Right ventricle myocardium inferior (tissue), 1 donor: Measurements from ENCODE around the gene PRPF31. TPM values are rescaled to one million over a fixed set of nuclear protein-coding genes. Genes with fewer than 3 reads are reported as not detected.
"Not testable (repeated sequence)": the region's sequence is repeated elsewhere in the genome, so short reads cannot be mapped to it uniquely, and the experiment has no call there.

ENCODE experiments used
- ATAC-seq: fragments of 200-7000 bp; cut with Tn5 transposase; one replicate; pipeline ENCODE4 v1.9.1; 2020; ENCODE audit warnings: mild to moderate bottlenecking, moderate library complexity
- DNase-seq: peaks from one replicate; pipeline ENCODE4 v3.0.0; 2021; ENCODE audit errors: missing footprints
- intact Hi-C: fragments of 100-400 bp; cut with DNase I; formaldehyde crosslinking; loops from one replicate; pipeline ENCODE4 v1.11.0; 2022
- long read RNA-seq: library from polyadenylated mRNA; unstranded; transcript quantifications from one replicate; pipeline ENCODE4 v2.0.0, GENCODE V29; 2021
- total RNA-seq: library from RNA; stranded (reverse); fragmentation: NEBNext Ultra II Directional; extraction: Animal tissue kit (Norgen Biotek cat#: 25700); gene quantifications from one replicate; pipeline ENCODE4 v1.2.1, GENCODE V29; 2021
- donor health status: DM: no; HTN: yes; CAD: no; lungs with severe emphysema.

Gene PRPF31
- total RNA-seq, result 39.5 TPM
- long read RNA-seq, transcript PRPF31-201 (14 exons, 2,126 nt), result major isoform, 22 of 30 reads
- long read RNA-seq, partial matches to known transcripts, result 1 of 30 reads
- long read RNA-seq, other reads (novel, unspliced or antisense), result 7 of 30 reads

- DNase-seq (peak; percentile 98), ATAC-seq (peak; percentile 96)
- intact Hi-C loops, result loop anchor here (1.0 to 5.0 kb wide), 3 partner anchors 13 to 77 kb away; partner anchors contain the start of genes CNOT3, NDUFA3 and TSEN34
Measured at GRCh38 chr19:54115109-54116063, at the start of gene PRPF31, which contains the start of gene TFPT. PRPF31 (plus strand) TSS chr19:54115754; CDS start chr19:54118279, 2,525 bp downstream. TFPT (minus strand) TSS chr19:54115657; CDS start chr19:54115269, 388 bp downstream.

GRCh38 chr19:54069470-54069869, 46.1 kb upstream of the PRPF31 start:
- ATAC-seq (no peak), DNase-seq (no peak)
- intact Hi-C loops, result no loop called here

GRCh38 chr19:54073829-54074228, 41.7 kb upstream of the PRPF31 start:
- intact Hi-C loops, result no loop called here
- DNase-seq (no peak), ATAC-seq (no peak)

GRCh38 chr19:54074851-54075250, 40.7 kb upstream of the PRPF31 start:
- intact Hi-C loops, result no loop called here
- no peak for DNase-seq
- ATAC-seq, result no peak

GRCh38 chr19:54077334-54077733, 38.2 kb upstream of the PRPF31 start:
- ATAC-seq (no peak), DNase-seq (no peak)
- intact Hi-C loops, result no loop called here

- ATAC-seq (no peak), DNase-seq (no peak)
- intact Hi-C loops, result no loop called here
Measured at GRCh38 chr19:54081032-54081431, 34.5 kb upstream of the PRPF31 start, which contains the start of gene TARM1. TARM1 (minus strand) TSS chr19:54081365; CDS start chr19:54081340, 25 bp downstream.

GRCh38 chr19:54084410-54084809, 31.1 kb upstream of the PRPF31 start:
- intact Hi-C loops, result no loop called here
- ATAC-seq (no peak), DNase-seq (no peak)

- ATAC-seq, result no peak
- intact Hi-C loops, result no loop called here
- no peak for DNase-seq
Measured at GRCh38 chr19:54094426-54095000, 21.0 kb upstream of the PRPF31 start.

- DNase-seq, result no peak
- intact Hi-C loops, result no loop called here
- ATAC-seq, result no peak
Measured at GRCh38 chr19:54095136-54095858, 20.3 kb upstream of the PRPF31 start.

- intact Hi-C loops, result not testable (repeated sequence)
Measured at GRCh38 chr19:54095859-54096616, 19.5 kb upstream of the PRPF31 start.

GRCh38 chr19:54096617-54097106, 18.9 kb upstream of the PRPF31 start:
- intact Hi-C loops, result no loop called here
- ATAC-seq, result peak; percentile 56

More at GRCh38 chr19:54095859-54096616, 19.5 kb upstream of the PRPF31 start:
- ATAC-seq, result peak; percentile 83
- DNase-seq, result peak; percentile 88

GRCh38 chr19:54099190-54099902, 16.2 kb upstream of the PRPF31 start:
- no peak for DNase-seq
- intact Hi-C loops, result no loop called here
- no peak for ATAC-seq

More at GRCh38 chr19:54096617-54097106, 18.9 kb upstream of the PRPF31 start:
- DNase-seq, result no peak

- ATAC-seq, DNase-seq: not testable (repeated sequence)
- intact Hi-C loops, result loop anchor here (10.0 kb wide), 1 partner anchor 225 kb away; no protein-coding TSS in a partner anchor
Measured at GRCh38 chr19:54099903-54100255, 15.7 kb upstream of the PRPF31 start.

- ATAC-seq (no peak), DNase-seq (no peak)
- intact Hi-C loops, result loop anchor here (10.0 kb wide), 1 partner anchor 226 kb away; no protein-coding TSS in a partner anchor
Measured at GRCh38 chr19:54100561-54100960, 15.0 kb upstream of the PRPF31 start, which contains the start of gene OSCAR. OSCAR (minus strand) TSS chr19:54100803; CDS start chr19:54100792, 11 bp downstream.

GRCh38 chr19:54102421-54103169, 13.0 kb upstream of the PRPF31 start, which contains the start of gene NDUFA3:
NDUFA3 (plus strand) TSS chr19:54102855; CDS start chr19:54102879, 24 bp downstream.
- DNase-seq, result peak; percentile 99
- ATAC-seq, result peak; percentile 100
- intact Hi-C loops, result loop anchor here (1.0 to 10.0 kb wide), 2 partner anchors 13 to 228 kb away; partner anchors contain the start of genes PRPF31 and TFPT
